ENCODE measurements around the gene KCNK2. TPM values are rescaled to one million over a fixed set of nuclear protein-coding genes. Genes with fewer than 3 reads are reported as not detected.
A peak's percentile ranks its signal among the peaks of the same experiment; 100 is the strongest.

The KCNK2 gene
- total RNA-seq, 1 experiment from 2014 or later, result 5.7 TPM

DNA sequence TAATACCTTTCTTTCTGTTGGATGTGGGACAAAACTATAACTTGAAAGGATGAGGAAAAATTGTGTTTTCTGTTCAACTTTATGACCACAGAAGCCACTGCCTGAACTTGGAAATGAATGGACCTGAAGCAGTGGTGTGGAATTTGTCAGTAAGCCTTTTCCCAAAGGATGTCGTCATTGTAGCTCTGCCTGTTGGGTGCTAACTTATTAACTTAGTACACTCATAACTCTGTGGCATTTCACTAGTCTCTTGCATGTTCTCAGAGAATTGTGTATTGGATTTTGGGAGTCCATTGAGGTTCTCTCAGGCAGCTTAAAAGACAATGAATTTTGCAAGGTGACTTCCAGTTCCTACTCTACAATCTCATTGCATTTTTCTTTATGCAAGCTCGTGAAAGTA is 49.6 kb downstream of the KCNK2 start:
- no TSS peak for BruUV-seq (replicated peaks)
- DNase-seq (ENCODE audit: unreplicated experiment), result peak; percentile 44
- TF ChIP-seq, protein P1, sequence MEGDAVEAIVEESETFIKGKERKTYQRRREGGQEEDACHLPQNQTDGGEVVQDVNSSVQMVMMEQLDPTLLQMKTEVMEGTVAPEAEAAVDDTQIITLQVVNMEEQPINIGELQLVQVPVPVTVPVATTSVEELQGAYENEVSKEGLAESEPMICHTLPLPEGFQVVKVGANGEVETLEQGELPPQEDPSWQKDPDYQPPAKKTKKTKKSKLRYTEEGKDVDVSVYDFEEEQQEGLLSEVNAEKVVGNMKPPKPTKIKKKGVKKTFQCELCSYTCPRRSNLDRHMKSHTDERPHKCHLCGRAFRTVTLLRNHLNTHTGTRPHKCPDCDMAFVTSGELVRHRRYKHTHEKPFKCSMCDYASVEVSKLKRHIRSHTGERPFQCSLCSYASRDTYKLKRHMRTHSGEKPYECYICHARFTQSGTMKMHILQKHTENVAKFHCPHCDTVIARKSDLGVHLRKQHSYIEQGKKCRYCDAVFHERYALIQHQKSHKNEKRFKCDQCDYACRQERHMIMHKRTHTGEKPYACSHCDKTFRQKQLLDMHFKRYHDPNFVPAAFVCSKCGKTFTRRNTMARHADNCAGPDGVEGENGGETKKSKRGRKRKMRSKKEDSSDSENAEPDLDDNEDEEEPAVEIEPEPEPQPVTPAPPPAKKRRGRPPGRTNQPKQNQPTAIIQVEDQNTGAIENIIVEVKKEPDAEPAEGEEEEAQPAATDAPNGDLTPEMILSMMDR (IDR thresholded peaks at IDR 0.05; ENCODE audit: unreplicated experiment), result no peak
- intact Hi-C loops (cut with micrococcal nuclease), result no loop called here
- no peak overlapping the region for H3K4me3 Mint-ChIP-seq (ENCODE audit: unreplicated experiment)
- H3K27me3 Mint-ChIP-seq (ENCODE audit: insufficient read depth, unreplicated experiment), result no peaks in the 10 kb centered on the region
- H3K36me3 Mint-ChIP-seq (ENCODE audit: insufficient read depth, unreplicated experiment), result no peaks in the 10 kb centered on the region
- ChIA-PET POLR2A (interaction anchor here (0.5 to 5.5 kb wide), 10 partner anchors 8 to 678 kb away, joined by 3 to 54 read pairs (median 14); no protein-coding TSS in a partner anchor), CTCF (interaction anchor here (0.6 to 5.8 kb wide), 9 partner anchors 12 to 909 kb away, joined by 3 to 68 read pairs (median 4); no protein-coding TSS in a partner anchor)
- no peaks in the 10 kb centered on the region for H3K9me3 Mint-ChIP-seq (ENCODE audit: unreplicated experiment)
- H3K4me1 Mint-ChIP-seq (ENCODE audit: insufficient read depth, unreplicated experiment), result peaks cover 21% of the 10 kb centered on the region
- H3K27ac Mint-ChIP-seq (ENCODE audit: low read depth, unreplicated experiment), result no peak overlapping the region

DNA sequence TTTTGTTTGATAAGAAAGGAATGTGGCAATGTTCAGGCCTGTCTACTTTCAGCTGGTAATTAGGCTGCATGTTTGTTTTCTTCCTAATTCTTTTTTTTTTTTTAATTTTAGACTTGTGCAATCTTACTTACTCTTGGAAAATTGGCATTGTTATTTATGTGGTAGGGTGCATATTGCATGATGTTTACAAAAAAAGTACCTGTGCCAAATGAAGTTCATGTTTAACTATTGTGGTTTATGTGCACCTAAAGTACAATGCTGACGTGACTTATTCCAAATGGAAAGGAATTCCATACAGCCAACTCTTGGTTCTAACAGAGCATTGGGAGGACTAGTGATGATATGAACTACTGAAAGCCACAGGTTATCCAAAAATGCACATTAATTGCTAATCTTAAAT is 51.0 kb downstream of the KCNK2 start:
- Mint-ChIP-seq H3K36me3 (ENCODE audit: insufficient read depth, unreplicated experiment) (no peaks in the 10 kb centered on the region), H3K9me3 (ENCODE audit: unreplicated experiment) (no peaks in the 10 kb centered on the region), H3K27me3 (ENCODE audit: insufficient read depth, unreplicated experiment) (no peaks in the 10 kb centered on the region), H3K4me1 (ENCODE audit: insufficient read depth, unreplicated experiment) (peaks cover 21% of the 10 kb centered on the region), H3K4me3 (ENCODE audit: unreplicated experiment) (no peak overlapping the region), H3K27ac (ENCODE audit: low read depth, unreplicated experiment) (peak overlapping the region; percentile 77)
- CTCF ChIA-PET, result interaction anchor here (0.6 to 5.8 kb wide), 12 partner anchors 11 to 473 kb away, joined by 3 to 68 read pairs (median 5); no protein-coding TSS in a partner anchor
- BruUV-seq (replicated peaks), result no TSS peak
- POLR2A ChIA-PET, result interaction anchor here (0.8 to 5.5 kb wide), 14 partner anchors 10 to 406 kb away, joined by 3 to 54 read pairs (median 10); no protein-coding TSS in a partner anchor
- intact Hi-C loops (cut with micrococcal nuclease), result no loop called here
- DNase-seq (ENCODE audit: unreplicated experiment), result peak; percentile 69
- TF ChIP-seq, protein P1 (IDR thresholded peaks at IDR 0.05; ENCODE audit: unreplicated experiment), result no peak

DNA sequence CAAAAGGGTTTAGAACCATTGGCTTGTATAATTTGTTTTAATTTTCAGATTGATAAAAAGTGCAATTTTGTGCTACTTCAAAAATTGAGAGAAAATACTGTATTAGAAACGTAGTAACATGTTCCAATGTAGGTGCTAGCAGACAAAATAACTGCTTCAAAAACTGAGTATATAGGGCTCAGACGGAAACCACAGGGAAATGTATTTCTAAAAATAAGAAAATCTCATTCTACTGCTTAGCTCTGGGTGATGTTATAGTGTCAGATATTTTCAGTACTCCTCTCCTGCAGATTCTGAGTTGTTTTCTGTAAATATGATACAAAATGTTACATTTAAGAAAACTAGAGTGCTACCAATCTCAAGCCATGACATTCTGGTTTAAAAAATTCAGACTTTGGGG is 55.4 kb downstream of the KCNK2 start:
- Mint-ChIP-seq H3K27me3 (ENCODE audit: insufficient read depth, unreplicated experiment) (no peaks in the 10 kb centered on the region), H3K9me3 (ENCODE audit: unreplicated experiment) (peaks cover 12% of the 10 kb centered on the region), H3K36me3 (ENCODE audit: insufficient read depth, unreplicated experiment) (no peaks in the 10 kb centered on the region), H3K4me1 (ENCODE audit: insufficient read depth, unreplicated experiment) (peaks cover 21% of the 10 kb centered on the region), H3K27ac (ENCODE audit: low read depth, unreplicated experiment) (no peak overlapping the region), H3K4me3 (ENCODE audit: unreplicated experiment) (no peak overlapping the region)
- intact Hi-C loops (cut with micrococcal nuclease), result no loop called here
- no peak for DNase-seq (ENCODE audit: unreplicated experiment)
- TF ChIP-seq, protein P1 (IDR thresholded peaks at IDR 0.05; ENCODE audit: unreplicated experiment), result no peak
- ChIA-PET CTCF (interaction anchor here (0.6 to 3.2 kb wide), 2 partner anchors 329 to 476 kb away, joined by 3 to 18 read pairs; no protein-coding TSS in a partner anchor), POLR2A (no interaction called here)
- no TSS peak for BruUV-seq (replicated peaks)

DNA sequence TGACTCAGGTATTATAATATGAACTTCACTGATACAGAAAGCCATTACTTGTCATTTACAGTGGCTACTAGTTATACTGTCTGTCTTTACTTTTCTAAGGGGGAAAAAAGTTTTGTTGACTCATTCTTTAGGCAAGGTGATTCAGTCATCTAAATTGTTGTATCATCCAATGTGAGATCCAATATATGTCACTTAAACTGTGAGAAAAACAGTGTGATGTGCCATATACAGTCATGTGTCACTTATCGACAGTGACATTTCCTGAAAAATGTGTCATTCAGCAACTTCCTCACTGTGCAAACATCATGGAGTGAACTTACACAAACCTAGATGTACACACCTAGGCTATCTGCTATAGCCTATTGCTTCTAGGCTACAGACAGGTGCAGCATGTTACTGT is 57.6 kb downstream of the KCNK2 start:
- BruUV-seq (replicated peaks), result no TSS peak
- POLR2A ChIA-PET, result interaction anchor here (0.9 to 1.7 kb wide), 2 partner anchors 117 to 492 kb away, joined by 3 to 6 read pairs; no protein-coding TSS in a partner anchor
- H3K4me3 Mint-ChIP-seq (ENCODE audit: unreplicated experiment), result no peak overlapping the region
- TF ChIP-seq, protein P1 (IDR thresholded peaks at IDR 0.05; ENCODE audit: unreplicated experiment), result no peak
- no peak for DNase-seq (ENCODE audit: unreplicated experiment)
- CTCF ChIA-PET, result interaction anchor here (0.6 to 2.0 kb wide), 5 partner anchors 10 to 502 kb away, joined by 3 to 11 read pairs (median 8); no protein-coding TSS in a partner anchor
- intact Hi-C loops (cut with micrococcal nuclease), result no loop called here
- no peaks in the 10 kb centered on the region for H3K27me3 Mint-ChIP-seq (ENCODE audit: insufficient read depth, unreplicated experiment)
- H3K27ac Mint-ChIP-seq (ENCODE audit: low read depth, unreplicated experiment), result no peak overlapping the region
- peaks cover 6% of the 10 kb centered on the region for H3K4me1 Mint-ChIP-seq (ENCODE audit: insufficient read depth, unreplicated experiment)
- peaks cover 12% of the 10 kb centered on the region for H3K9me3 Mint-ChIP-seq (ENCODE audit: unreplicated experiment)
- no peaks in the 10 kb centered on the region for H3K36me3 Mint-ChIP-seq (ENCODE audit: insufficient read depth, unreplicated experiment)
